ENCODE measurements around the gene ARHGAP24. TPM values are rescaled to one million over a fixed set of nuclear protein-coding genes. Genes with fewer than 3 reads are reported as not detected.

The ARHGAP24 gene
- polyA plus RNA-seq, result 0.97 and 2.1 TPM in 2 replicates

GRCh38 chr4:85474818-85475630 lies at the start of gene ARHGAP24:
ARHGAP24 (plus strand) TSS chr4:85475150.

